ENCODE results near the gene TYSND1.
"Not testable (repeated sequence)": the region's sequence is repeated elsewhere in the genome, so short reads cannot be mapped to it uniquely, and the experiment has no call there.

Gene TYSND1

GRCh38 chr10:70132098-70133029, 14.1 kb downstream of the TYSND1 start, which contains the start of gene AIFM2:
Gene AIFM2, minus strand, starts transcription at chr10:70132825. Its CDS starts 8,741 bp downstream, at chr10:70124084.
- Mint-ChIP-seq H3K27me3 (peaks cover 2% of the 10 kb centered on the region), H3K27ac (peak within 1 kb of the TSS; percentile 93), H3K36me3 (ENCODE audit: low read depth) (peaks cover 11% of the 10 kb centered on the region), H3K9me3 (no peaks in the 10 kb centered on the region), H3K4me1 (ENCODE audit: low read depth) (peaks cover 26% of the 10 kb centered on the region), H3K4me3 (peak within 1 kb of the TSS; percentile 84)
- peak; percentile 74 for DNase-seq

DNA sequence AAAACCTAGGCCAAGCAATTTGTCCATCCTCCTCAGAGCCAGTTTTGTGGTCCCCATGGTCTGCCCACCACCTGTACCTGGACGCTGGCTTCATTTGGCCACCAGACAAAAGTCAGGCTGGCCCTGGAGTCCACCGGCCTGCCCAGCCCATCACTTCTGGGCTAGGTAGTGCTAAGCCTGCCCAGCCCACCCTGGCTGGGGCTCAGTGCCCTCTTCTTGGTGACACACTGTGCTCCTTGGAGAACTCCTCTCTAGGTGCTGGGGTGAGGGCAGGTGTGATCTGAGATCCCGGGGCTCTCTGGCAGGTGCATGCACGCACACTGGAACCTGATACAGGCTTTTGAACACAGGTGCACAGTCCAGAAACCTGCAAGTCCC, 15.0 kb downstream of the TYSND1 start:
- Mint-ChIP-seq H3K4me1 (ENCODE audit: low read depth) (peaks cover 26% of the 10 kb centered on the region), H3K36me3 (ENCODE audit: low read depth) (peaks cover 11% of the 10 kb centered on the region), H3K4me3 (peak overlapping the region; percentile 84), H3K27me3 (peaks cover 2% of the 10 kb centered on the region), H3K9me3 (no peaks in the 10 kb centered on the region), H3K27ac (peak overlapping the region; percentile 93)
- DNase-seq = no peak

DNA sequence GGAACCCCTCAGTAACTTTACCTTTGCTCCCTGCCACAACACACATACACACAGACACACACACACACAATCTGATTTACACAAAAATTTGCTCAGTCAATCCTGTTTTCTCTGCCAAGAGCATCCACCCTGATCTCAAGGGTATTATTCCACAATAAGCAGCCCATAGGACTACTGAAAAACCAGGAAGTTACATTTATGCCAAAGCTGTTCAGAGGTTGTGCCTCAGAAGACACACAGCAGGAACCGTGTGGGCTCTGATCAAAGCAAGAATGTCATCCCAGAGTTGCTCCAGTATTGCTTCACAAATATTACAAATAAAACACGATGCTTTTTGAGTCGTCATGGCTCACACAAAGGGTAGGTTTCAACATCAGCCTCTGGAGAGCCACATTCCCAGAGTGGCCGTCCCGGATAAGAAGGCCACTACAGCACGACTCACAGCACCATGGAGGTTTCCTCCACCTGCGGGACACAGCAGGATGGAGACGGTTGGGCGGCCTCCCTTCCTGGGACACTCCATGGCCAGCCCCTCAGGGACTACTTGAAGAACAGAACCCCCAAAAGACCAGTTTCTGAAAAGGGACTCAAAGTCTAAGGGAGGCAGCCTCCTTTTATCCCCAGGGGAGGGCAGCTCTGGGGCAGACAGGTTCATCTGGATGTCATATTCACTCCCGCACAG, 15.5 kb downstream of the TYSND1 start:
- peak; percentile 28 for DNase-seq
- Mint-ChIP-seq H3K4me3 (peak overlapping the region; percentile 84), H3K36me3 (ENCODE audit: low read depth) (peaks cover 11% of the 10 kb centered on the region), H3K27me3 (peaks cover 2% of the 10 kb centered on the region), H3K9me3 (no peaks in the 10 kb centered on the region), H3K4me1 (ENCODE audit: low read depth) (peaks cover 26% of the 10 kb centered on the region), H3K27ac (no peak overlapping the region)

DNA sequence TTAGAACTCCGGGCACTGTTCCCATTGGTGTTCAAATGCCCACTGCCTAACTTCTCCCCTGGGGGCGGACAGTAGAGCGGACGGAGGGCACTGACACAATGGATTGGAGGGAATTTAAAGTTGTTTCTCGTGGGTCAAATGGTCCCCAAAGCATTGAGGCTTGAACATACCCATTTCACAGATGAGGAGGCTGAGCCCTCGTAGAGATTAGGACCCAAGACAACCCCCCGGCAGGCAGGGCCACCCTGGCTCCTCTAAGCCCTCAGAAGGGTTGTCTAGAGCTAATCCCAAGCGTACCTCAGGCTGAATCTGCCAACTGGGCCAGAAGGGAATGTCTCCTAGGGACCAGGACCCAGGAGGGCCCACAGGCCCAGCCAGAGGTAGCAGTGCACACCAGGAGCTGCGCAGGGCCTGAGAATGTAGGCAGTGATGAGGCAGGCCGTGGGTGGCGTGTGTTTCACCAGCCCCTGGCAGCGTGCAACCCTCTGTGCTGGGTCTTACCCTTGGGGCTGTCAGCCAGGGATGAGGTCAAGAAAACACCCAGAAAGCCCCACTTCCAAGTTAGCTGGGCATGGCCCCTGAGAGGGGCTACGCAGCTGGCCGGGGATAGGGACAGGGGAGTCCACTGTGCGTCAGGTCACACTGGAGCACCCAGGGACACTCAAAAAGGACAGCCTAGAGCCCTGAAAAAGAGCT, 19.7 kb downstream of the TYSND1 start:
- Mint-ChIP-seq H3K27ac (no peak overlapping the region), H3K4me3 (no peak overlapping the region), H3K27me3 (no peaks in the 10 kb centered on the region), H3K4me1 (ENCODE audit: low read depth) (peaks cover 13% of the 10 kb centered on the region), H3K36me3 (ENCODE audit: low read depth) (peaks cover 15% of the 10 kb centered on the region), H3K9me3 (no peaks in the 10 kb centered on the region)
- DNase-seq = no peak

- Mint-ChIP-seq H3K27ac (no peak overlapping the region), H3K4me3 (no peak overlapping the region), H3K4me1 (ENCODE audit: low read depth) (peaks cover 7% of the 10 kb centered on the region), H3K27me3 (no peaks in the 10 kb centered on the region), H3K9me3 (no peaks in the 10 kb centered on the region), H3K36me3 (ENCODE audit: low read depth) (peaks cover 17% of the 10 kb centered on the region)
- no peak for DNase-seq
Observed at GRCh38 chr10:70125918-70126552, 20.5 kb downstream of the TYSND1 start.

- no peaks in the 10 kb centered on the region for H3K9me3 Mint-ChIP-seq
- no peak for DNase-seq
- no peak overlapping the region for H3K4me3 Mint-ChIP-seq
- H3K36me3 Mint-ChIP-seq (ENCODE audit: low read depth) = peaks cover 24% of the 10 kb centered on the region
- no peaks in the 10 kb centered on the region for H3K4me1 Mint-ChIP-seq (ENCODE audit: low read depth)
- no peaks in the 10 kb centered on the region for H3K27me3 Mint-ChIP-seq
- no peak overlapping the region for H3K27ac Mint-ChIP-seq
Observed at GRCh38 chr10:70124918-70125317, 21.6 kb downstream of the TYSND1 start.

DNA sequence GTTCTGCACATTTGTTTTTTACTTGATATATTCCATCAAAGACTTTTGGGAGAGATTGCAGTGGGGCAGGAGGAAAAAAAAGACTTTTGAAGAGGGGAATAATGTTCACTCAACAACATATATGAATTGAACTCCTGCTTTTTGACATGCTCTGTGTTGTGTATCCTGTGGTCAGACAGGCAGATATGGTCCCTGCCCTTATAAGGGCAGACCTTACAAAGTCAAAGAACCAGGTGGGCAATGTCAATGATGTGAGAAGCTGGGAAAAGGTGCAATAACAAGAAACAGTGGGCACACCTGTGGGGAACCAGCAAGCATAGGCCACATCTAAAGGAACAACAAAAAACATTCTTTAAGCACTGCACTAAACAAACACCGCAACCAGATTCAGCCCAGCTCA, 22.1 kb downstream of the TYSND1 start:
- H3K4me3 Mint-ChIP-seq = no peak overlapping the region
- no peaks in the 10 kb centered on the region for H3K27me3 Mint-ChIP-seq
- peaks cover 28% of the 10 kb centered on the region for H3K36me3 Mint-ChIP-seq (ENCODE audit: low read depth)
- no peak overlapping the region for H3K27ac Mint-ChIP-seq
- H3K9me3 Mint-ChIP-seq = no peaks in the 10 kb centered on the region
- DNase-seq = no peak
- H3K4me1 Mint-ChIP-seq (ENCODE audit: low read depth) = no peaks in the 10 kb centered on the region

DNA sequence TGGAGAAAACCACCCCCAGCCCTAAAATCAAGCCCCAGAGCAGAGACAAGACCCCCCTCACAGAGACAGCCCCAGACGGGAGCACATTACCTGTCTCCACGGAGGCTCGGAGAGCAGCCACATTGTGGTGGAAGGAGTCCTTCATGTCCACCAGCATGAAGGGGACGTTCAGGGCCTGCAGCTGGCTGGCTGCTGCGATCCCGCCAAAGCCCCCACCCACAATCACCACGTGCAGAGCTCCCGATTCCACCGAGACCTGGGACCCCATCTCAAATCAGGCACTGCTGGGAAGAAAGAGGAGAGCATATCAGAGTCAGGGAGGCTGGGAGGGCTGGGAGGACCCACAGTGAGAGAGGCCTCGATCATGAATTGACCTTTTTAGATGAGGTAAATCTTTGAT, 22.7 kb downstream of the TYSND1 start:
- H3K36me3 Mint-ChIP-seq (ENCODE audit: low read depth) = peaks cover 29% of the 10 kb centered on the region
- no peaks in the 10 kb centered on the region for H3K27me3 Mint-ChIP-seq
- no peaks in the 10 kb centered on the region for H3K9me3 Mint-ChIP-seq
- no peak overlapping the region for H3K4me3 Mint-ChIP-seq
- H3K4me1 Mint-ChIP-seq (ENCODE audit: low read depth) = no peaks in the 10 kb centered on the region
- H3K27ac Mint-ChIP-seq = no peak overlapping the region
- no peak for DNase-seq

GRCh38 chr10:70123166-70123565, 23.3 kb downstream of the TYSND1 start:
- DNase-seq; H3K27me3 Mint-ChIP-seq; H3K4me1 Mint-ChIP-seq (ENCODE audit: low read depth); H3K9me3 Mint-ChIP-seq; H3K4me3 Mint-ChIP-seq; H3K27ac Mint-ChIP-seq: not testable (repeated sequence)
- H3K36me3 Mint-ChIP-seq (ENCODE audit: low read depth) = peaks cover 27% of the 10 kb centered on the region

GRCh38 chr10:70122742-70123141, 23.8 kb downstream of the TYSND1 start:
- no peaks in the 10 kb centered on the region for H3K4me1 Mint-ChIP-seq (ENCODE audit: low read depth)
- no peak overlapping the region for H3K4me3 Mint-ChIP-seq
- H3K27me3 Mint-ChIP-seq = no peaks in the 10 kb centered on the region
- H3K36me3 Mint-ChIP-seq (ENCODE audit: low read depth) = peaks cover 30% of the 10 kb centered on the region
- H3K9me3 Mint-ChIP-seq = no peaks in the 10 kb centered on the region
- no peak for DNase-seq
- no peak overlapping the region for H3K27ac Mint-ChIP-seq

DNA sequence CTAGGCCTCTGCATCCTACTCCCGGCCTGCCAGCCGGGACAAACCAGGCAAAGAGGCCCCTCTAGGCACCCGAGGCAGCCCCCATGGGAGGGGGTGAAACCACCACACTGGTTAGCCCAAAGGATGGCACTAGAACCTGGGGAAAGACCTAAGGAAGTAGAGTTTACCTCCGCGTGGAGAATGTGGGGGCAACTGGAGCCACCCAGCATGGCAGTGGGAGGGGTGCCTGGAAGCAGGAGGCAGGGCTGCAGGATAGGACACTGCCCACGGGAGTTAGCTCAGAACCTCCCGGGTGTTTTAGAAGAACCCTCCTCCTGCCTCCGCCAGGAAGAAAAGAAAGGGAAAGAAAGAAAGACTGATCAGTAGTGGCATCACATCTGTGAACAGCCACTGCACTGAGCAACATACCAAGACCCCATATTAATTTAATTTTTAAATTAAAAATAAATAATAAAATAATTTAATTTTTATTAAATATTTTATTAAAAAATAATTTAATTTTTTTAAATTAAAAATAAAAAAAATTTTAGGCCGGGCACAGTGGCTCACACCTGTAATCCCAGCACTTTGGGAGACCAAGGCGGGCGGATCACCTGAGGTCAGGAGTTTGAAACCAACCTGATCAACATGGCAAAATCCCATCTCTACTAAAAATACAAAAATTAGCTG, 25.1 kb downstream of the TYSND1 start:
- Mint-ChIP-seq H3K36me3 (ENCODE audit: low read depth) (peaks cover 34% of the 10 kb centered on the region), H3K4me3 (no peak overlapping the region), H3K27me3 (no peaks in the 10 kb centered on the region), H3K4me1 (ENCODE audit: low read depth) (peaks cover 2% of the 10 kb centered on the region), H3K27ac (no peak overlapping the region), H3K9me3 (no peaks in the 10 kb centered on the region)
- no peak for DNase-seq

GRCh38 chr10:70120417-70120816, 26.1 kb downstream of the TYSND1 start:
- H3K27me3 Mint-ChIP-seq = no peaks in the 10 kb centered on the region
- H3K27ac Mint-ChIP-seq = no peak overlapping the region
- H3K36me3 Mint-ChIP-seq (ENCODE audit: low read depth) = peaks cover 40% of the 10 kb centered on the region
- H3K9me3 Mint-ChIP-seq = no peaks in the 10 kb centered on the region
- no peak overlapping the region for H3K4me3 Mint-ChIP-seq
- no peak for DNase-seq
- peaks cover 9% of the 10 kb centered on the region for H3K4me1 Mint-ChIP-seq (ENCODE audit: low read depth)

DNA sequence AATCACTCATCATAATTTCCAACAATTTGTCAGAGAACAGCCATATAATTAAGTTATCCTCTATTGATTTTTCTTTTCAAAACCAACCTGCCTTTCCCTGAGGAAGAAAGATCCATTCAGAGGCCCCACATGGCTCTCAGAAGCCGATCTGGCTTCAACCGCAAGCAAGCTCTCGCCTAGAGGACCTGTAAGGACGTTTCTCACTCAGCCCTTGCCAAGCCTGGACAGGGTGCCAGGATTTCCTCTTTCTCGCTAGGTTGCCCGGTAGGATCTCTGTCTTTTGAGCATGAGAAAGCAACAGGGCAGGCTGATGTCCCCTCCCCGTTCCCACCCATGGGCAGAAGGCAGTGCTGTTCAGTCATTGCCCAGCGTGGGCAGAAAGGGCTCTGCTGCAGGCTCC, 26.9 kb downstream of the TYSND1 start:
- Mint-ChIP-seq H3K4me1 (ENCODE audit: low read depth) (peaks cover 9% of the 10 kb centered on the region), H3K27ac (no peak overlapping the region), H3K9me3 (no peaks in the 10 kb centered on the region), H3K27me3 (no peaks in the 10 kb centered on the region), H3K4me3 (no peak overlapping the region), H3K36me3 (ENCODE audit: low read depth) (peaks cover 47% of the 10 kb centered on the region)
- DNase-seq = no peak

- Mint-ChIP-seq H3K36me3 (ENCODE audit: low read depth) (peaks cover 50% of the 10 kb centered on the region), H3K27me3 (no peaks in the 10 kb centered on the region), H3K27ac (no peak overlapping the region), H3K4me3 (no peak overlapping the region), H3K9me3 (no peaks in the 10 kb centered on the region), H3K4me1 (ENCODE audit: low read depth) (peaks cover 9% of the 10 kb centered on the region)
- no peak for DNase-seq
Observed at GRCh38 chr10:70119197-70119596, 27.3 kb downstream of the TYSND1 start.

Measured in activated T-cell treated with anti-CD3 and anti-CD28 coated beads, Interleukin-2, amount 50 U/mL, for 24 hours (primary cell).